PC-9 (cell line): ENCODE data around the gene CRTC2. TPM values are rescaled to one million over a fixed set of nuclear protein-coding genes. Genes with fewer than 3 reads are reported as not detected.
"Not testable (repeated sequence)": the region's sequence is repeated elsewhere in the genome, so short reads cannot be mapped to it uniquely, and the experiment has no call there.

Source experiments
- BruUV-seq: library from RNA; stranded (reverse); fragments of 400-500 nt; replicated peaks from 2 replicates; lab custom pipeline; 2021; lab: Mats Ljungman, UMichigan
- CTCF ChIA-PET: fragments of 300-600 bp; sonication (Branson Sonifier 250); formaldehyde crosslinking; loops from one replicate; lab custom pipeline; 2022; ENCODE audit warnings: antibody characterized with exemption; lab: Charles Lee
- POLR2A ChIA-PET: fragments of 300-600 bp; sonication (Branson Sonifier 250); formaldehyde crosslinking; loops from one replicate; lab custom pipeline; 2022; ENCODE audit warnings: antibody characterized with exemption; ENCODE audit not compliant: unreplicated experiment; lab: Charles Lee
- DNase-seq, 2 experiments: peaks; one replicate each; pipeline versions ENCODE4 v3.0.0 to v3.0.0-alpha.2; 2015 to 2022; ENCODE audit warnings: mixed read lengths in 1 of 2
- H2AFZ ChIP-seq: fragments of 200-600 bp; sonication (generic); 2 replicates; pipeline ENCODE4 v1.8.1; 2017; ENCODE audit warnings: antibody characterized with exemption
- H3F3A ChIP-seq: fragments of 200-600 bp; sonication (generic); 2 replicates; pipeline ENCODE4 v1.8.1; 2017; ENCODE audit warnings: antibody characterized with exemption, mild to moderate bottlenecking, low read depth; ENCODE audit not compliant: insufficient read depth
- H3K27ac ChIP-seq: fragments of 200-600 bp; sonication (generic); 2 replicates; pipeline ENCODE4 v1.6.1; 2016; ENCODE audit warnings: mixed run types
- H3K27me3 ChIP-seq: fragments of 200-600 bp; sonication (generic); 2 replicates; pipeline ENCODE4 v1.6.1; 2016; ENCODE audit warnings: low read depth, mixed run types; ENCODE audit not compliant: insufficient read depth
- H3K36me3 ChIP-seq: fragments of 200-600 bp; sonication (generic); 2 replicates; pipeline ENCODE4 v1.6.1; 2016; ENCODE audit warnings: low read depth, mixed run types
- H3K4me1 ChIP-seq: fragments of 200-600 bp; sonication (generic); replicated peaks from 2 replicates; pipeline ENCODE4 v1.6.1; 2016; ENCODE audit warnings: mixed run types; ENCODE audit not compliant: insufficient read depth
- H3K4me2 ChIP-seq: fragments of 200-600 bp; sonication (generic); 2 replicates; pipeline ENCODE4 v1.6.1; 2017; ENCODE audit warnings: mixed run types
- H3K4me3 ChIP-seq: fragments of 200-600 bp; sonication (generic); 2 replicates; pipeline ENCODE4 v1.6.1; 2016; ENCODE audit warnings: mixed run types
- H3K79me2 ChIP-seq: fragments of 200-600 bp; sonication (generic); 2 replicates; pipeline ENCODE4 v1.6.1; 2017; ENCODE audit warnings: low read depth, mixed run types
- H3K9me2 ChIP-seq: fragments of 200-600 bp; sonication (generic); 2 replicates; pipeline ENCODE4 v1.8.1; 2017; ENCODE audit warnings: mild to moderate bottlenecking; ENCODE audit not compliant: insufficient read depth
- H3K9me3 ChIP-seq: fragments of 200-600 bp; sonication (generic); 2 replicates; pipeline ENCODE4 v1.8.1; 2016; ENCODE audit warnings: low read depth; ENCODE audit not compliant: insufficient read depth
- H4K20me1 ChIP-seq: fragments of 200-600 bp; sonication (generic); 2 replicates; pipeline ENCODE4 v1.8.1; 2017; ENCODE audit not compliant: insufficient read depth
- EZH2 ChIP-seq: fragments of 200-600 bp; sonication (generic); IDR thresholded peaks from 2 replicates; pipeline ENCODE4 v1.8.0; 2017; ENCODE audit warnings: antibody characterized with exemption, low read depth
- intact Hi-C: fragments of 100-400 bp; cut with micrococcal nuclease; formaldehyde crosslinking; loops from one replicate; pipeline ENCODE4 v1.10.0; 2022; ENCODE audit not compliant: unreplicated experiment
- total RNA-seq: library from RNA; stranded (reverse); gene quantifications from 2 replicates; pipeline ENCODE4 v1.2.3, GENCODE V29; 2021
- TF ChIP-seq, protein P1 (sequence below): fragments of 200-600 bp; sonication (generic); conservative IDR thresholded peaks from 2 replicates; pipeline ENCODE4 v1.6.1; 2017; ENCODE audit warnings: mixed run types, antibody characterized with exemption, mild to moderate bottlenecking, moderate library complexity

The CRTC2 gene
- total RNA-seq, 1 experiment from 2014 or later: 63.6 TPM

DNA sequence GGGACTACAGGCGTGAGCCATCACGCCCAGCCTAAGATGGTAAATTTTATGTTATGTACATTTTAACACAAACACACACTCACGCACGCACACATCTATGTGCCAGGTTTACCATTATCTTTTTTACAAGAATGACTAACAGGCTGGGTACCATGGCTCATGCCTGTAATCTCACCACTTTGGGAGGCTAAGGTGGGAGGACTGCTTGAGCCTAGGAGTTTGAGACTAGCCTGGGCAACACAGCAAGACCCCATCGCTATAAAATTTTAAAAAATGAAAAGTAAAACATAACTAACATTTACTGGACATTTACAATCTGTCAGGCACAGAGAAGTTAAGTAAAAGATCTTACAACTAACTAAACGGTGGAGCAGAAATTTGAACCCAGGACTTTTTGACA, 50.3 kb downstream of the CRTC2 start:
- no peaks in the 10 kb centered on the region for H3K9me3 ChIP-seq
- CTCF ChIA-PET: interaction anchor here (0.7 kb wide), 1 partner anchor 1725 kb away, joined by 3 read pairs; no protein-coding TSS in a partner anchor
- H3K4me3 ChIP-seq: no peak overlapping the region
- H3K27ac ChIP-seq: no peak overlapping the region
- no TSS peak for BruUV-seq
- H4K20me1 ChIP-seq: peaks cover 85% of the 10 kb centered on the region
- H3K9me2 ChIP-seq: no peaks in the 10 kb centered on the region
- H3K27me3 ChIP-seq: no peaks in the 10 kb centered on the region
- no peak for DNase-seq
- no peak overlapping the region for H2AFZ ChIP-seq
- no peaks in the 10 kb centered on the region; the same call in 1 of the 2 replicates for H3K4me1 ChIP-seq
- no peaks in the 10 kb centered on the region; the same call in 1 of the 2 replicates for H3K36me3 ChIP-seq
- peaks cover 14% of the 10 kb centered on the region; the same call in 1 of the 2 replicates for H3F3A ChIP-seq
- intact Hi-C loops: no loop called here
- POLR2A ChIA-PET: no interaction called here
- H3K79me2 ChIP-seq: peaks cover 95% of the 10 kb centered on the region
- no peak for TF ChIP-seq EZH2
- TF ChIP-seq, protein P1, sequence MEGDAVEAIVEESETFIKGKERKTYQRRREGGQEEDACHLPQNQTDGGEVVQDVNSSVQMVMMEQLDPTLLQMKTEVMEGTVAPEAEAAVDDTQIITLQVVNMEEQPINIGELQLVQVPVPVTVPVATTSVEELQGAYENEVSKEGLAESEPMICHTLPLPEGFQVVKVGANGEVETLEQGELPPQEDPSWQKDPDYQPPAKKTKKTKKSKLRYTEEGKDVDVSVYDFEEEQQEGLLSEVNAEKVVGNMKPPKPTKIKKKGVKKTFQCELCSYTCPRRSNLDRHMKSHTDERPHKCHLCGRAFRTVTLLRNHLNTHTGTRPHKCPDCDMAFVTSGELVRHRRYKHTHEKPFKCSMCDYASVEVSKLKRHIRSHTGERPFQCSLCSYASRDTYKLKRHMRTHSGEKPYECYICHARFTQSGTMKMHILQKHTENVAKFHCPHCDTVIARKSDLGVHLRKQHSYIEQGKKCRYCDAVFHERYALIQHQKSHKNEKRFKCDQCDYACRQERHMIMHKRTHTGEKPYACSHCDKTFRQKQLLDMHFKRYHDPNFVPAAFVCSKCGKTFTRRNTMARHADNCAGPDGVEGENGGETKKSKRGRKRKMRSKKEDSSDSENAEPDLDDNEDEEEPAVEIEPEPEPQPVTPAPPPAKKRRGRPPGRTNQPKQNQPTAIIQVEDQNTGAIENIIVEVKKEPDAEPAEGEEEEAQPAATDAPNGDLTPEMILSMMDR: no peak
- no peak overlapping the region for H3K4me2 ChIP-seq

DNA sequence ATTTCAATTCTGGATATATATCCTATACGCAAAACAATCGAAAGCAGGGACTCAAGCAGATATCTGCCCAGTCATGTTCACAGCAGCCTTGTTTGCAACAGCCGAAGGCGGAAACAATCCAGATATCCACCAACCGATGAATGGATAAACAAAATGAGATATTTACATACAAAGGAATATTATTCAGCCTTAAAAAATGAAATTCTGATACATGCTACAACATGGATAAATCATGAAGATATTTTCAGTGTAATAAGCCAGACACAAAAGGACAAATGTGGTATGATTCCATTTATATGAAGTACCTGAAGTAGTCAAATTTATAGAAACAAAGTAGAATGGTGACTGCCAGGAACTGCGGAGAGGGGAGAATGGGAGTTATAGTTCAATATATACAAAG, 51.3 kb downstream of the CRTC2 start:
- Histone ChIP-seq H2AFZ (no peak overlapping the region), H3K27me3 (no peaks in the 10 kb centered on the region), H3F3A (peaks cover 7% of the 10 kb centered on the region; the same call in 1 of the 2 replicates), H3K9me3 (no peaks in the 10 kb centered on the region), H3K4me2 (no peak overlapping the region), H3K27ac (no peak overlapping the region), H3K4me1 (no peaks in the 10 kb centered on the region; the same call in 1 of the 2 replicates), H3K9me2 (no peaks in the 10 kb centered on the region), H3K4me3 (no peak overlapping the region), H3K79me2 (peaks cover 95% of the 10 kb centered on the region), H3K36me3 (no peaks in the 10 kb centered on the region; the same call in 1 of the 2 replicates), H4K20me1 (peaks cover 77% of the 10 kb centered on the region)
- ChIA-PET POLR2A (no interaction called here), CTCF (no interaction called here)
- intact Hi-C loops: no loop called here
- DNase-seq: no peak
- no TSS peak for BruUV-seq
- TF ChIP-seq, protein P1: no peak
- no peak for TF ChIP-seq EZH2

DNA sequence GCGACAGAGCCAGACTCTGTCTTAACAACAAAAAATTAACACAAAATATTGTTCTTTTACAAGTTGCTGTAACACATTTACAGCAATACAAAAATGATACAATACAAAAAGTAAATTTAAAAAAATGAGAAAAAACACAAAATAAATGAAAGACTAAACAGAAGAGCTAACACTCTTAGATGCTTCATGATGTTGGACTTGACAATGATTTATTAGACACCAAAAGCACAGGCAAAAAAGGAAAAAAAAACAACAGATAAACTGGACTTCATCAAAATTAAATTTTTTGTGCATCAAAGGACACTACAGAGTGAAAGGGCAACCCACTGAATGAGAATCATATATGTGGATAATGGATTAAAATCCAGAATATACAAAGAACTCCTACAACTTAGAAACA, 52.0 kb downstream of the CRTC2 start:
- Histone ChIP-seq H4K20me1 (peaks cover 73% of the 10 kb centered on the region), H3K27me3 (no peaks in the 10 kb centered on the region), H2AFZ (no peak overlapping the region), H3K4me1 (no peaks in the 10 kb centered on the region; the same call in 1 of the 2 replicates), H3K79me2 (peaks cover 92% of the 10 kb centered on the region), H3K4me2 (no peak overlapping the region), H3K36me3 (no peaks in the 10 kb centered on the region; the same call in 1 of the 2 replicates), H3K4me3 (no peak overlapping the region; the same call in 1 of the 2 replicates), H3K9me3 (no peaks in the 10 kb centered on the region), H3K27ac (no peak overlapping the region), H3F3A (peaks cover 7% of the 10 kb centered on the region; the same call in 1 of the 2 replicates), H3K9me2 (no peaks in the 10 kb centered on the region)
- ChIA-PET POLR2A (interaction anchor here (0.7 kb wide), 1 partner anchor 56 kb away, joined by 5 read pairs; no protein-coding TSS in a partner anchor), CTCF (interaction anchor here (0.6 kb wide), 1 partner anchor 13 kb away, joined by 3 read pairs; no protein-coding TSS in a partner anchor)
- intact Hi-C loops: no loop called here
- BruUV-seq: no TSS peak
- DNase-seq: no peak
- no peak for TF ChIP-seq EZH2
- TF ChIP-seq, protein P1: no peak

DNA sequence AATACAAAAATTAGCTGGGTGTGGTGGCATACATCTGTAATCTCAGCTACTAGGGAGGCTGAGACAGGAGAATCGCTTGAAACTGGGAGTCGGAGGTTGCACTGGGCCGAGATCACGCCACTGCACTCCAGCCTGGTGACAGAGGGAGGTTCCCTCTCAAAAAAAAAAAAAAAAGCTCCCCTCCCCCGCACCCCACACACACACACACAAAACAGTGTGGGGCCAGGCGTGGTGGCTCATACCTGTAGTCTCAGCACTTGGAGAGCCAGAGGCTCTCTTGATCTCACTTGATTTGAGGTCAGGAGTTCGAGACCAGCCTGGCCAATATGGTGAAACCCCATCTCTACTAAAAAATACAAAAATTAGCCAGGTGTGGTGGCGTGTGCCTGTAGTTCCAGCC, 52.5 kb downstream of the CRTC2 start:
- H3K36me3 ChIP-seq, H3F3A ChIP-seq, H3K4me3 ChIP-seq, H3K9me2 ChIP-seq, H3K9me3 ChIP-seq, intact Hi-C loops, H2AFZ ChIP-seq, BruUV-seq, DNase-seq, H3K4me1 ChIP-seq, H3K27me3 ChIP-seq, H3K27ac ChIP-seq, H3K4me2 ChIP-seq: not testable (repeated sequence)
- H3K79me2 ChIP-seq: peaks cover 92% of the 10 kb centered on the region
- CTCF ChIA-PET: interaction anchor here (0.6 kb wide), 1 partner anchor 13 kb away, joined by 3 read pairs; no protein-coding TSS in a partner anchor
- H4K20me1 ChIP-seq: peaks cover 73% of the 10 kb centered on the region
- POLR2A ChIA-PET: interaction anchor here (0.7 kb wide), 1 partner anchor 56 kb away, joined by 5 read pairs; no protein-coding TSS in a partner anchor
